ENCODE measurements around the gene IRAK3. TPM values are rescaled to one million over a fixed set of nuclear protein-coding genes. Genes with fewer than 3 reads are reported as not detected.

The IRAK3 gene
- total RNA-seq, 4 donors from 2014 or later = 1.5 to 14.1 (median 7.7) TPM

DNA sequence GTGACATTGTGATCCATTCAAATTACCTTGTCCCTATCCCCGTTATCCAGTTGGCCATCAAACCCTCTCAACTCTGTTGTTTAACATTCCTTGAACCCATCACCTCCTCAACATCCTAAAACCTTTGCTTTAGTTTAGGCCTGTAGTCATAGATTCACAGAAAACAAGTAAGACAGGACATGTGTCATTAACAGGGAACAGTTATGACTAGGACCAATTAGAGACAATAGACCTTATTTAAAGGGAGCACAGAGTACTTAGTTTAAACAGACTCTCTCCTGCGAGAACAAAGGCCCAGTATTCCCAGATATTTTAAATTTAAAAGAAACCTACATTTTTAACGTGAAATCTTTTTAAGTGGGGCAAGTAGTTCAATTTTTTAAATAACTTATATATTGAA is 93.2 kb downstream of the IRAK3 start:
- no peaks in the 10 kb centered on the region for H3K9me3 ChIP-seq
- intact Hi-C loops (cut with DNase I) = no loop called here
- H3K4me1 ChIP-seq = no peaks in the 10 kb centered on the region
- H3K27ac ChIP-seq = no peak overlapping the region
- no peaks in the 10 kb centered on the region for H3K36me3 ChIP-seq
- no peaks in the 10 kb centered on the region for H3K27me3 ChIP-seq
- no peak overlapping the region for H3K4me3 ChIP-seq
- WGBS, 2 donors = 81 to 87% methylated on average over 3 of the region's 3 CpGs
- TF ChIP-seq POLR2A (IDR thresholded peaks at IDR 0.05) = no peak
- TF ChIP-seq, protein P1, sequence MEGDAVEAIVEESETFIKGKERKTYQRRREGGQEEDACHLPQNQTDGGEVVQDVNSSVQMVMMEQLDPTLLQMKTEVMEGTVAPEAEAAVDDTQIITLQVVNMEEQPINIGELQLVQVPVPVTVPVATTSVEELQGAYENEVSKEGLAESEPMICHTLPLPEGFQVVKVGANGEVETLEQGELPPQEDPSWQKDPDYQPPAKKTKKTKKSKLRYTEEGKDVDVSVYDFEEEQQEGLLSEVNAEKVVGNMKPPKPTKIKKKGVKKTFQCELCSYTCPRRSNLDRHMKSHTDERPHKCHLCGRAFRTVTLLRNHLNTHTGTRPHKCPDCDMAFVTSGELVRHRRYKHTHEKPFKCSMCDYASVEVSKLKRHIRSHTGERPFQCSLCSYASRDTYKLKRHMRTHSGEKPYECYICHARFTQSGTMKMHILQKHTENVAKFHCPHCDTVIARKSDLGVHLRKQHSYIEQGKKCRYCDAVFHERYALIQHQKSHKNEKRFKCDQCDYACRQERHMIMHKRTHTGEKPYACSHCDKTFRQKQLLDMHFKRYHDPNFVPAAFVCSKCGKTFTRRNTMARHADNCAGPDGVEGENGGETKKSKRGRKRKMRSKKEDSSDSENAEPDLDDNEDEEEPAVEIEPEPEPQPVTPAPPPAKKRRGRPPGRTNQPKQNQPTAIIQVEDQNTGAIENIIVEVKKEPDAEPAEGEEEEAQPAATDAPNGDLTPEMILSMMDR (IDR thresholded peaks at IDR 0.05) = no peak
- DNase-seq = no peak

DNA sequence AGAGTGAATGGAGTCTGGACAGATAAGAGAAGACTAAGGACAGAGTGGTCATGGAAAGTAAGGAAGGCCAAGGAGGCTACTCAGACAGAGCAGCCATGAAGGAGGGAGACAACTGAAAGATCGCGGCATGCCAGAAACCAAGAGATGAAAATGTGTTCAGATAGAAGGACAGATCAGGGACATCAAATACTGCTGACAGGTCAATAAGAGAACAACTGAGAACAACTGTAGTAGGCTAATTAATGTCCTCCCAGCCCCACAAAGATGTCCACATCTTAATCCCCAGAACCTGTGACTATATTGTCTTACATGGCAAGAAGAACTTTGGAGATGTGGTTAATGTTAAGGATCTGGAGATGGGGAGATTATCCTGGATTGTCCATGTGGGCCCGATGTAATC is 98.3 kb downstream of the IRAK3 start:
- no peak for TF ChIP-seq POLR2A (IDR thresholded peaks at IDR 0.05)

DNA sequence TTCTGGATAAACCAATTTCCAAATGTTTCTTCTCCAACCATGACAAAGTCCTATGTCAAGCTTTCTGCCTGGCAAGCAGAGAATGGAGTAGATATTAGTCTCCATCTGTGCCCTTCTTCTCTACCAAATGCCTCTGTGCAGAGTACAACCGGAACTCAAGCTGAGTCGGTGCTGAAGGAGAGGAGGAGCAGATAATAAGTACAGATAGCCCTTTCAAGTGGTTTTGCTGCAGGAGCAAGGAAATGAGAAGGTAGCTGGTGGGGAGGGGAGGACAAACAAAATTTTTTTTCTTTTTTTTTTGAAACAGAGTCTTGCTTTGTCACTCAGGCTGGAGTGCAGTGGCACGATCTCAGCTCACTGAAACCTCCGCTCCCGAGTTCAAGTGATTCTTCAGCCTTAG is 99.1 kb downstream of the IRAK3 start:
- Histone ChIP-seq H3K27me3 (no peaks in the 10 kb centered on the region), H3K36me3 (no peaks in the 10 kb centered on the region), H3K4me1 (peaks cover 0 to 26% (median 4%) of the 10 kb centered on the region in 3 donors), H3K27ac (no peak overlapping the region), H3K4me3 (no peak overlapping the region), H3K9me3 (no peaks in the 10 kb centered on the region)
- 81 to 83% methylated on average over 5 of the region's 5 CpGs for whole genome bisulfite sequencing, 2 donors
- no peak for DNase-seq
- TF ChIP-seq, protein P1 (IDR thresholded peaks at IDR 0.05) = no peak
- TF ChIP-seq POLR2A (IDR thresholded peaks at IDR 0.05) = no peak
- intact Hi-C loops (cut with DNase I) = no loop called here

More for the DNA sequence above, 98.3 kb downstream of the IRAK3 start:
- 88 to 97% methylated on average over 3 of the region's 3 CpGs for WGBS, 2 donors
- H3K27ac ChIP-seq = no peak overlapping the region
- H3K4me3 ChIP-seq = no peak overlapping the region
- no peaks in the 10 kb centered on the region for H3K36me3 ChIP-seq
- H3K27me3 ChIP-seq = no peaks in the 10 kb centered on the region
- intact Hi-C loops (cut with DNase I) = no loop called here
- H3K4me1 ChIP-seq = peaks cover 0 to 26% (median 4%) of the 10 kb centered on the region in 3 donors
- DNase-seq = no peak
- no peaks in the 10 kb centered on the region for H3K9me3 ChIP-seq

GRCh38 chr12:66289485-66289884 is 100.5 kb downstream of the IRAK3 start:
- TF ChIP-seq POLR2A (IDR thresholded peaks at IDR 0.05) = no peak
- TF ChIP-seq, protein P1 (IDR thresholded peaks at IDR 0.05) = no peak
- intact Hi-C loops (cut with DNase I) = no loop called here

GRCh38 chr12:66290716-66291200 is 101.7 kb downstream of the IRAK3 start:
- TF ChIP-seq, protein P1 (IDR thresholded peaks at IDR 0.05) = no peak
- no peak for TF ChIP-seq POLR2A (IDR thresholded peaks at IDR 0.05)
- 56 to 58% methylated on average over 2 of the region's 2 CpGs for WGBS, 2 donors
- no peak for DNase-seq
- Histone ChIP-seq H3K4me3 (no peak overlapping the region), H3K27ac (no peak overlapping the region), H3K4me1 (peaks cover 0 to 26% (median 4%) of the 10 kb centered on the region in 3 donors), H3K9me3 (no peaks in the 10 kb centered on the region), H3K27me3 (no peaks in the 10 kb centered on the region), H3K36me3 (no peaks in the 10 kb centered on the region)
- intact Hi-C loops (cut with DNase I) = no loop called here

More at GRCh38 chr12:66289485-66289884, 100.5 kb downstream of the IRAK3 start:
- no peaks in the 10 kb centered on the region for H3K27me3 ChIP-seq
- no peak overlapping the region for H3K4me3 ChIP-seq
- H3K36me3 ChIP-seq = no peaks in the 10 kb centered on the region
- H3K9me3 ChIP-seq = no peaks in the 10 kb centered on the region
- H3K4me1 ChIP-seq = peaks cover 0 to 26% (median 4%) of the 10 kb centered on the region in 3 donors
- no peak overlapping the region for H3K27ac ChIP-seq
- 57 to 69% methylated on average over 1 to 2 of the region's 2 CpGs for WGBS, 2 donors
- no peak for DNase-seq
